Omental fat pad (tissue), 4 donors: ENCODE data around the gene PAFAH2. TPM values are rescaled to one million over a fixed set of nuclear protein-coding genes. Genes with fewer than 3 reads are reported as not detected.

ENCODE experiments used
- ATAC-seq: fragments of 150-250 bp; one replicate; pipeline ENCODE4 v1.9.1; 2016; ENCODE audit warnings: mild to moderate bottlenecking, moderate library complexity; ENCODE audit not compliant: low FRiP score
- DNase-seq: peaks from one replicate; pipeline ENCODE4 v3.0.0-alpha.2; 2019; ENCODE audit warnings: low spot score
- CTCF ChIP-seq, 3 donors: fragments of 450-650 bp; IDR thresholded peaks; one replicate each; pipeline ENCODE4 v1.5.1; 2016 to 2017; ENCODE audit warnings: antibody characterized with exemption in 3 of 3, mild to moderate bottlenecking in 3 of 3, moderate library complexity in 2 of 3
- total RNA-seq, 4 donors: library from RNA; depleted of rRNA; stranded (reverse); fragments of >200 nt; gene quantifications; one replicate each; pipeline ENCODE4 v1.1.0, GENCODE V29; 2016

Gene PAFAH2
- total RNA-seq, 4 donors from 2014 or later: 5.3 to 9.8 (median 8.2) TPM

GRCh38 chr1:25985171-25985570 is 12.7 kb downstream of the PAFAH2 start:
- no peak for DNase-seq
- no peak for TF ChIP-seq CTCF (IDR thresholded peaks at IDR 0.05)
- no peak for ATAC-seq

GRCh38 chr1:25979210-25979609 is 18.7 kb downstream of the PAFAH2 start:
- ATAC-seq: no peak
- DNase-seq: no peak
- no peak for TF ChIP-seq CTCF (IDR thresholded peaks at IDR 0.05)

- ATAC-seq (no peak), DNase-seq (no peak)
- no peak for TF ChIP-seq CTCF (IDR thresholded peaks at IDR 0.05)
These were observed 19.5 kb downstream of the PAFAH2 start for GRCh38 chr1:25978403-25978802.

GRCh38 chr1:25977801-25978200 is 20.1 kb downstream of the PAFAH2 start:
- ATAC-seq (no peak), DNase-seq (no peak)
- no peak for TF ChIP-seq CTCF (IDR thresholded peaks at IDR 0.05)

GRCh38 chr1:25973610-25974321 is 24.1 kb downstream of the PAFAH2 start:
- no peak for ATAC-seq

GRCh38 chr1:25971811-25972180 is 26.1 kb downstream of the PAFAH2 start:
- no peak for TF ChIP-seq CTCF (IDR thresholded peaks at IDR 0.05)
- ATAC-seq (no peak), DNase-seq (no peak)

More at GRCh38 chr1:25973610-25974321, 24.1 kb downstream of the PAFAH2 start:
- no peak for TF ChIP-seq CTCF (IDR thresholded peaks at IDR 0.05)
- no peak for DNase-seq

GRCh38 chr1:25971066-25971810 is 26.6 kb downstream of the PAFAH2 start:
- ATAC-seq (no peak), DNase-seq (no peak)
- TF ChIP-seq CTCF (IDR thresholded peaks at IDR 0.05): no peak
